ENCODE measurements around the gene PRKAG2. TPM values are rescaled to one million over a fixed set of nuclear protein-coding genes. Genes with fewer than 3 reads are reported as not detected.

Gene PRKAG2
- total RNA-seq, 4 donors from 2014 or later = 7.5 to 14.3 (median 12.2) TPM

DNA sequence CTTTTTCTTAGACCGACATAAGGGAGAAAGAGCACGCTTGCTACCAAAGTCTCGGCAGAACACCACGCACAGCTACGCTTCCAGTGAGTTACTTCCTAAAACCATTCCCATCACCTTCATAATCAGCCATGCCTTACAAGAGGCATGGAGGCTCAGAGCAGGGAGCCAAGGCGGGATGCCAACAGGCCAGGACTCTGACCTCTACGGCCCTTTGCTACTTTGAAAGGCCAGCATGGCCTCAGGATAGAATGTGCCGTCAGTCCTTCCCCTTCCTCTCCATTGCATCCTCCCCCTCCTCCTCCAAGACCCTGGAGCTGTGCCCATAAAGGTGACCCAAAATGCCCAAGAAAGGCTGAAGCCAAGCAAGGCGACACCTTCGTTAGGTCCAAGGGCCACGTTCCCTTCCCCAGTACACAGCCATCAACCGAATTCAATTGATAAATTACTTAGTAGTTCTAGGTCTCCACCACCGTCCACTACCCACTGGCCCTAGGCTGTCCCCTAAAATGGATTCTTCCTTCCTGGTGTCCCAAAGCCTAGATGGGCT lies 5.7 kb downstream of the PRKAG2 start:
- intact Hi-C loops (cut with DNase I; ENCODE audit: low total_unique reads) = no loop called here
- H3K4me3 ChIP-seq (ENCODE audit: low read depth, poor library complexity, severe bottlenecking) = no peak overlapping the region
- TF ChIP-seq CTCF (IDR thresholded peaks at IDR 0.05) (no peak), POLR2A (IDR thresholded peaks at IDR 0.05) (no peak)
- no peak for DNase-seq (ENCODE audit: low spot score in 2 of 2)
- 97 to 99% methylated on average over 13 of the region's 13 CpGs for WGBS, 2 donors

DNA sequence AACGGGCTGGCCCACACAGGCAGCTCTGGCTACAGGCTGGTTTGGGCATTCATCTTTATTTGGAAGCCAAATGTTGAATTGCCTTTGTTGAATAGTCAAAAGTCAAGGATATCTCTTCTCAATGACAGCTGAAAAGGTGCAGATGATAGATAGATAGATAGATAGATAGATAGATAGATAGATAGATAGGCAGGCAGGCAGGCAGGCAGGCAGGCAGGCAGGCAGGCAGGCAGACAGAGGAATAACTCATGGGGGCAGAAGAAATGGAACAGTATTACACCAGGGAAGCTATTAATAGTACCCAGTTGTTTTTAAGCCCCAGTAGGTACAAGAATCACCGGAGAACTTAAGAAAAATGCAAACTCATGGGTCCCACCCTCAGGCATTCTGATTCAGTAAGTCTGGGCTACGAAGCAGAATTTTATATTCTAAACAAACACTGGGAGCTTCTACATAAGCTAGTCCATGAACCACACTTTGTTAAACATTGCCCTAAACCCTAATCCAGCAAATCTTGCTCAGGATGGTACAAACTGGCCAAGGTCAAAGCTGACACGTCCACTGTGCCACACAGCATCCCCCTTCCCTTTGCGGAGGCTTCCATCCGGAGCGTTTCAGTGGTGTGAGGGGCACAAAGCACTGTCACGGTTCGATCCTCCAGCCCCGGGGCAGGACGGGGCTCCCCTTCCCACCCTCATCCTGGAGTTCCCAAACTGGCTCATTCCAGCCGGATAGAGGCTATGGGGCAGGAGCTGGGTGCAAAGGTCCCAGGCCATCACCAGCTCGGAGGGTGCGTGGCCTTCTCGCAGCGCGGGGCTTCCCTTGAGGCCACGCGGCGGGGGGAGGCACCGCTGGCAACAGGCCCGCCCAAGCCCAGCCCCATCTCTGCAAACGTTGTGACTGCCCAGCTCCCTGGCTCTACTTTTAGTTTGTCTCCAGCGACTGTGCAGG lies 6.7 kb downstream of the PRKAG2 start:
- TF ChIP-seq CTCF (IDR thresholded peaks at IDR 0.05) = no peak
- no peak for TF ChIP-seq POLR2A (IDR thresholded peaks at IDR 0.05)
- H3K4me3 ChIP-seq (ENCODE audit: low read depth, poor library complexity, severe bottlenecking) = no peak overlapping the region
- WGBS, 2 donors = 88 to 89% methylated on average over 18 to 23 of the region's 24 CpGs
- intact Hi-C loops (cut with DNase I; ENCODE audit: low total_unique reads) = no loop called here
- no peak for DNase-seq (ENCODE audit: low spot score in 2 of 2)

DNA sequence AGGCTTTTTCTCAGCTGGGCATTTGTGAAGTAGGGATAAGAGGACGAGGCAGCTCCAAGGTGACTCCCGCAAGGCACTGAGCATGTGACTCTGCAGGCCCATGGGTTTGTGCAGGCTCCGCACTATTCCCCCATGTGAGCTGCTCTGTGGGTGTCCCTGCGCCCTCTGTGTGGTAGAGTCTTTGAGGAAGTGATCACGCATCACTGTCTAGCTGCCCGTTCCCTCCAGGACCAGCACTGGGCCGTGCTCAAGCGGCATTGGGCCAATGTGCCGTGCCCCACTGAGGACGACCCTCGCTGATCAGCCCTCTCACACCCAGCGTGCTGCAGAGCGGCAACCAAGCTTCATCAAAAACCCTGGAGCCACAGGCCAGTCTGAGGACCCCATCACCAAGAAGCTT lies 7.5 kb downstream of the PRKAG2 start:
- no peak for DNase-seq (ENCODE audit: low spot score in 2 of 2)
- no peak for TF ChIP-seq POLR2A (IDR thresholded peaks at IDR 0.05)
- no peak for TF ChIP-seq CTCF (IDR thresholded peaks at IDR 0.05)
- intact Hi-C loops (cut with DNase I; ENCODE audit: low total_unique reads) = no loop called here
- no peak overlapping the region for H3K4me3 ChIP-seq (ENCODE audit: low read depth, poor library complexity, severe bottlenecking)
- WGBS, 2 donors = 81 to 90% methylated on average over 13 of the region's 13 CpGs

DNA sequence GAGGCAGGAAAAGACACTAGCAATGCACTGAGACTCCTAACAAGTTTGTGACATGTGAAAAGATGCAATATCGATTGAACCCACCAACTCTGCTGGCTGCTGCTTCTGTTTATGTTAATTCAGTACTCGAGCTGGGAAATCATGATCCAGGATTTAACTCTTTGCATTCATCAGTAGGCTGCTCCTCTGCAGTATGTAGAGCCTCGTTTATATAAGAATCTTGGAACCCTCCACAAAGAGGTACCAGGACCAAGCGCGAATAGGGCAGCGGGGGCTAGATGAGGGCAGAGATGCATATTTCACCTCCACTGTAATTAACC lies 7.8 kb downstream of the PRKAG2 start:
- 31 to 46% methylated on average over 6 of the region's 6 CpGs for WGBS, 2 donors
- H3K4me3 ChIP-seq (ENCODE audit: low read depth, poor library complexity, severe bottlenecking) = no peak overlapping the region
- DNase-seq (ENCODE audit: low spot score in 2 of 2) = no peak
- TF ChIP-seq CTCF (IDR thresholded peaks at IDR 0.05) (no peak), POLR2A (IDR thresholded peaks at IDR 0.05) (no peak)
- intact Hi-C loops (cut with DNase I; ENCODE audit: low total_unique reads) = no loop called here

DNA sequence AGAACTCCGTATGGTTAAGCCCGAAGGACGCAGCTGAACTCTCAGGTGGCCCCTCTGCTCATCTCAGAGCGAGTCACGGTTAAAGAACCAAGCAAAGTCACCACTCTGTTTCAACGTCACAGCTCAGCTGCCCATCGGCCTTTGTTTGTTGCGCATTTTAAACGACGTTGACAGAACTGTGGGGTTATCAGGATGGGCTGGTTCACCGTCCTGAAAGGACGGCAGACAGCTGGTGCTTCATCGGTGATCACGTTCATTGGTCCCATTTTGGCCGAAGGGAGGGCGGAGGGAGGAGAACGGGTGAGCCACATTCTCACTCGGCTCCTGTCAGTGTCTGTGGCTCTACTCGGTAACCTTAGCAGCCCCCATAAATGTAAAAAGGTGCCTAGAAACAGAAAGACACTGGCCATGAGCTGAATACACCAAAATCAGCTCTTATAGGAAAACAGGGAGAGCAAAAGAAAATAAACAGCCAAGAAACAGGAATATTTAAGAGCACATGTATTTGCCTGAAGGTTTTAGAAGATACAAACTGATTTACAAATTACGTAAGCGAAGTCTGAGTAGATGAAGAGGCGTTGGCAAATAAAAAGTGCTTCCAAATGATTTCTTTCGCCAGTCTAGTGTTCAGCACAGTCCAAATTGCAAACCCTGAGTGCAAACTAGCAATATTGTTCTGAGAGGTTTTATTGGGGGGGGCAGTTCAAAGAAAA lies 8.4 kb downstream of the PRKAG2 start:
- WGBS, 2 donors = 63 to 70% methylated on average over 23 of the region's 23 CpGs
- no peak for DNase-seq (ENCODE audit: low spot score in 2 of 2)
- intact Hi-C loops (cut with DNase I; ENCODE audit: low total_unique reads) = no loop called here
- no peak for TF ChIP-seq POLR2A (IDR thresholded peaks at IDR 0.05)
- no peak for TF ChIP-seq CTCF (IDR thresholded peaks at IDR 0.05)
- no peak overlapping the region for H3K4me3 ChIP-seq (ENCODE audit: low read depth, poor library complexity, severe bottlenecking)

Data from lower leg skin (tissue), 4 donors.